Suprapubic skin (tissue), 4 donors: ENCODE results near the gene TLR8.

ENCODE experiments used
- POLR2A ChIP-seq, 2 donors: fragments of 450-650 bp; IDR thresholded peaks; one replicate each; pipeline ENCODE4 v1.6.1; 2017; ENCODE audit warnings: antibody characterized with exemption in 2 of 2, mild to moderate bottlenecking in 2 of 2, moderate library complexity in 2 of 2
- POLR2AphosphoS5 ChIP-seq, 3 donors: sonication (generic); formaldehyde crosslinking; IDR thresholded peaks; one replicate each; pipeline ENCODE4 v1.6.1; 2017; ENCODE audit warnings: antibody characterized with exemption in 3 of 3

GRCh38 chrX:12921886-12922598 lies 15.6 kb downstream of the TLR8 start:
- TF ChIP-seq POLR2A (IDR thresholded peaks at IDR 0.05): no peak
- no peak for TF ChIP-seq POLR2AphosphoS5 (IDR thresholded peaks at IDR 0.05)
